B cell (primary cell): ENCODE measurements around the gene GATAD2A. TPM values are rescaled to one million over a fixed set of nuclear protein-coding genes. Genes with fewer than 3 reads are reported as not detected.

Experiments
- ATAC-seq: fragments of 200-7000 bp; cut with Tn5 transposase; one replicate; pipeline ENCODE4 v1.10.0; 2021; ENCODE audit warnings: low read depth, mild to moderate bottlenecking, moderate number of reproducible peaks, moderate library complexity
- CTCF ChIA-PET: fragments of 350-600 bp; sonication (Branson Sonifier 250); formaldehyde crosslinking; loops from one replicate; lab custom pipeline; 2021; ENCODE audit warnings: antibody characterized with exemption, inconsistent platforms; lab: Charles Lee
- POLR2A ChIA-PET: fragments of 350-600 bp; sonication (Branson Sonifier 250); formaldehyde crosslinking; loops from one replicate; lab custom pipeline; 2021; ENCODE audit warnings: antibody characterized with exemption; lab: Charles Lee
- DNase-seq: peaks from one replicate; pipeline ENCODE4 v3.0.0; 2013
- H2AFZ ChIP-seq: 2 replicates; pipeline ENCODE4 v1.6.1; 2012; ENCODE audit warnings: mild to moderate bottlenecking, low read depth, low read length; ENCODE audit not compliant: insufficient read depth, poor library complexity, severe bottlenecking
- H3K27ac ChIP-seq, 2 donors: 1 replicate in 1 of 2; 2 replicates in 1 of 2; pipeline ENCODE4 v1.5.1; 2012 to 2013; ENCODE audit warnings: low read length in 2 of 2, mild to moderate bottlenecking in 2 of 2, moderate library complexity in 1 of 2
- H3K27me3 ChIP-seq, 4 experiments: fragments of 200-600 bp in 1 of 4; sonication (generic) in 1 of 4; replicated peaks in 1 of 4; 1 replicate in 2 of 4; 2 replicates in 2 of 4; pipeline versions ENCODE4 v1.6.1 to v1.7.0; 2013 to 2016; ENCODE audit warnings: low read length in 3 of 4, mild to moderate bottlenecking in 2 of 4, mixed read lengths in 1 of 4, moderate library complexity in 1 of 4; ENCODE audit not compliant: insufficient read depth in 4 of 4, control insufficient read depth in 3 of 4; ENCODE audit errors: control extremely low read depth in 1 of 4
- H3K36me3 ChIP-seq, 2 experiments: replicated peaks in 1 of 2; 1 replicate in 1 of 2; 2 replicates in 1 of 2; pipeline versions ENCODE4 v1.6.1 to v1.7.1; 2013; ENCODE audit warnings: low read length in 1 of 2; ENCODE audit not compliant: insufficient read depth in 2 of 2, control insufficient read depth in 1 of 2; ENCODE audit errors: control extremely low read depth in 1 of 2, extremely low read depth in 1 of 2
- H3K4me1 ChIP-seq, 2 donors: fragments of 200-600 bp in 1 of 2; sonication (generic) in 1 of 2; 1 replicate in 1 of 2; 2 replicates in 1 of 2; pipeline versions ENCODE4 v1.5.1 to v1.6.1; 2013 to 2017; ENCODE audit warnings: low read length in 2 of 2; ENCODE audit not compliant: control insufficient read depth in 2 of 2, insufficient read depth in 2 of 2
- H3K4me2 ChIP-seq: replicated peaks from 2 replicates; pipeline ENCODE3; 2012; ENCODE audit warnings: mild to moderate bottlenecking, low read depth, low read length; ENCODE audit not compliant: poor library complexity, severe bottlenecking
- H3K4me3 ChIP-seq, 5 experiments: fragments of 200-600 bp in 1 of 5; sonication (generic) in 1 of 5; 1 replicate in 3 of 5; 2 replicates in 2 of 5; pipeline versions ENCODE4 v1.5.1 to v1.7.0; 2011 to 2016; ENCODE audit warnings: low read length in 4 of 5, mild to moderate bottlenecking in 4 of 5, low read depth in 2 of 5, control low read depth in 1 of 5, moderate library complexity in 1 of 5; ENCODE audit not compliant: insufficient read depth in 1 of 5; ENCODE audit errors: control extremely low read depth in 1 of 5, extremely low read depth in 1 of 5
- H3K79me2 ChIP-seq: fragments of 200-600 bp; sonication (generic); one replicate; pipeline ENCODE4 v1.6.0; 2016; ENCODE audit warnings: low read length; ENCODE audit not compliant: control insufficient read depth, insufficient read depth
- H3K9ac ChIP-seq: fragments of 200-600 bp; sonication (generic); 2 replicates; pipeline ENCODE4 v1.6.1; 2017; ENCODE audit warnings: mild to moderate bottlenecking, low read length, moderate library complexity
- H3K9me3 ChIP-seq, 3 donors: one replicate each; pipeline versions ENCODE4 v1.6.1 to v1.7.1; 2013; ENCODE audit warnings: low read length in 2 of 3; ENCODE audit not compliant: control insufficient read depth in 2 of 3, insufficient read depth in 1 of 3; ENCODE audit errors: control extremely low read depth in 1 of 3
- H4K20me1 ChIP-seq: 2 replicates; pipeline ENCODE4 v1.6.0; 2012; ENCODE audit warnings: mild to moderate bottlenecking, low read length; ENCODE audit not compliant: insufficient read depth, control insufficient read depth, poor library complexity, severe bottlenecking
- H3K27ac Mint-ChIP-seq: one replicate; pipeline ENCODE4 v1.8.0; 2021; ENCODE audit warnings: mixed read lengths
- H3K27me3 Mint-ChIP-seq: one replicate; pipeline ENCODE4 v1.8.0; 2021; ENCODE audit warnings: mixed read lengths
- H3K4me1 Mint-ChIP-seq: one replicate; pipeline ENCODE4 v1.8.0; 2021; ENCODE audit warnings: mixed read lengths
- H3K4me3 Mint-ChIP-seq: one replicate; pipeline ENCODE4 v1.8.0; 2021; ENCODE audit warnings: mixed read lengths
- H3K9me3 Mint-ChIP-seq: one replicate; pipeline ENCODE4 v1.8.0; 2022; ENCODE audit warnings: mixed read lengths; ENCODE audit not compliant: insufficient read depth
- EZH2 ChIP-seq: IDR thresholded peaks from 2 replicates; pipeline ENCODE4 v1.6.1; 2012; ENCODE audit warnings: borderline replicate concordance, low read depth, mild to moderate bottlenecking, moderate library complexity, low read length; ENCODE audit not compliant: insufficient read depth, poor library complexity, severe bottlenecking
- WGBS: methylation state at CpG from one replicate; pipeline ENCODE4 v1.1.5; 2013; ENCODE audit warnings: missing lambda C conversion rate; ENCODE audit not compliant: insufficient coverage; 5-methylcytosine and 5-hydroxymethylcytosine counted together
- intact Hi-C: fragments of 100-400 bp; cut with micrococcal nuclease; formaldehyde crosslinking; loops from one replicate; pipeline ENCODE4 v1.10.0; 2022
- polyA plus RNA-seq: library from polyadenylated mRNA; depleted of rRNA; stranded (reverse); fragments of >200 nt; gene quantifications from 2 replicates; pipeline ENCODE4 v1.2.3, GENCODE V29; 2012
- total RNA-seq, 2 donors: library from RNA; stranded (reverse); fragments of 120-200 nt in 1 of 2; gene quantifications; 1 replicate in 1 of 2; 2 replicates in 1 of 2; pipeline versions ENCODE4 v1.2.3 to v1.2.4, GENCODE V29; 2013 to 2022
- TF ChIP-seq, protein P1 (sequence below): fragments of 200-600 bp; IDR thresholded peaks from one replicate; pipeline ENCODE4 v1.8.0; 2022; ENCODE audit warnings: antibody characterized with exemption, mild to moderate bottlenecking

The GATAD2A gene
- total and polyA plus RNA-seq, 2 donors (not counting 1 experiment from before 2014, with no cell fraction given) = 28.8 to 76.3 TPM

DNA sequence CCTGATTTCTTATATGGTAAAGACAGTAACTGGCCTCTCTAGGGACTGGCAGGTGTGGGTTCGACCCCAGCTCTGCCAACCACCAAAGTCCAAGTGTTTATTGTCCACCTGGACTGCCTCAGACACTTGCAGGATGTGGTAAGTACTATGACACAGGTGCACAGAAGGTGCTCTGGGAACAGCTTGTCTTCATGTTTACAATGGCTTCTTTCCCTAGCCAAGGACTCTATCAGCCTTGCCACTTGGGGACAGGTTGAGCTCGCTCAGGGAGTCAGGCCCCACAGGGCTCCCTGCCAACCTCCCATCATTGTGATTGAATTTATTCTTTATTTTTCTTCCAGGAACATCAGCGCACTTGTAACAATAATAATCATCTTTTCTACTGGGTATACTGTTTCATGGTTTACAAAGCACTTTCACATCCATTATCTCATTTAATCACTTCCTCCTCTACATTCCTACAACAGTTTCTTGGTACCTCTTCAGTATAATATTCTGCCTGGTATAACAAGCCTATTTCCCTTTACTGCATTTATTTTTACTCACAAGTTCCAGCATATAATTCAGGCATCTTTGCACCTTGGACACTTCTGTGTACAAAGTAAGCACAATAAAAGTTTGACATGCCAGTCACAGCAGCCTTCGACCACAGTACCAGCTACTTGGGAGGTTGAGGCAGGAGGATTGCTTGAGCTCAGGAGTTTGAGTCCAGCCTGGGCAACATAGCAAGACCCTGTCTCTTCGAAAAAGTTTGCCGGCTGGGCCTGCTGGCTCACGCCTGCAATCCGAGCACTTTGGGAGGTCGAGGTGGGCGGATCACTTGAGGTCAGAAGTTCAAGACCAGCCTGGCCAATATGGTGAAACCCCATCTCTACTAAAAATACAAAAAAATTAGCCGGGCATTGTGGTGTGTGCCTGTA lies 24.2 kb upstream of the GATAD2A start:
- 91% methylated on average over 6 of the region's 11 CpGs for WGBS
- H3K9me3 ChIP-seq = no peaks in the 10 kb centered on the region
- no peak for DNase-seq
- no peaks in the 10 kb centered on the region for H3K9me3 Mint-ChIP-seq
- no peak for TF ChIP-seq EZH2
- TF ChIP-seq, protein P1, sequence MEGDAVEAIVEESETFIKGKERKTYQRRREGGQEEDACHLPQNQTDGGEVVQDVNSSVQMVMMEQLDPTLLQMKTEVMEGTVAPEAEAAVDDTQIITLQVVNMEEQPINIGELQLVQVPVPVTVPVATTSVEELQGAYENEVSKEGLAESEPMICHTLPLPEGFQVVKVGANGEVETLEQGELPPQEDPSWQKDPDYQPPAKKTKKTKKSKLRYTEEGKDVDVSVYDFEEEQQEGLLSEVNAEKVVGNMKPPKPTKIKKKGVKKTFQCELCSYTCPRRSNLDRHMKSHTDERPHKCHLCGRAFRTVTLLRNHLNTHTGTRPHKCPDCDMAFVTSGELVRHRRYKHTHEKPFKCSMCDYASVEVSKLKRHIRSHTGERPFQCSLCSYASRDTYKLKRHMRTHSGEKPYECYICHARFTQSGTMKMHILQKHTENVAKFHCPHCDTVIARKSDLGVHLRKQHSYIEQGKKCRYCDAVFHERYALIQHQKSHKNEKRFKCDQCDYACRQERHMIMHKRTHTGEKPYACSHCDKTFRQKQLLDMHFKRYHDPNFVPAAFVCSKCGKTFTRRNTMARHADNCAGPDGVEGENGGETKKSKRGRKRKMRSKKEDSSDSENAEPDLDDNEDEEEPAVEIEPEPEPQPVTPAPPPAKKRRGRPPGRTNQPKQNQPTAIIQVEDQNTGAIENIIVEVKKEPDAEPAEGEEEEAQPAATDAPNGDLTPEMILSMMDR = no peak
- H3K9ac ChIP-seq = no peak overlapping the region
- intact Hi-C loops = no loop called here
- no peak overlapping the region for H3K4me2 ChIP-seq
- no peaks in the 10 kb centered on the region for H3K27me3 ChIP-seq
- peaks cover 8% of the 10 kb centered on the region for H3K79me2 ChIP-seq
- ChIA-PET CTCF (interaction anchor here (1.4 kb wide), 1 partner anchor 110 kb away, joined by 5 read pairs; no protein-coding TSS in a partner anchor), POLR2A (no interaction called here)
- H2AFZ ChIP-seq = no peak overlapping the region
- H4K20me1 ChIP-seq = peaks cover 2% of the 10 kb centered on the region
- H3K27me3 Mint-ChIP-seq = no peaks in the 10 kb centered on the region
- no peak overlapping the region for H3K4me3 Mint-ChIP-seq
- H3K4me1 Mint-ChIP-seq = peaks cover 10% of the 10 kb centered on the region
- H3K27ac ChIP-seq = no peak overlapping the region
- peaks cover 6 to 10% of the 10 kb centered on the region in 2 donors for H3K4me1 ChIP-seq
- no peak overlapping the region for H3K27ac Mint-ChIP-seq
- no peak overlapping the region for H3K4me3 ChIP-seq
- ATAC-seq = no peak
- no peaks in the 10 kb centered on the region for H3K36me3 ChIP-seq

DNA sequence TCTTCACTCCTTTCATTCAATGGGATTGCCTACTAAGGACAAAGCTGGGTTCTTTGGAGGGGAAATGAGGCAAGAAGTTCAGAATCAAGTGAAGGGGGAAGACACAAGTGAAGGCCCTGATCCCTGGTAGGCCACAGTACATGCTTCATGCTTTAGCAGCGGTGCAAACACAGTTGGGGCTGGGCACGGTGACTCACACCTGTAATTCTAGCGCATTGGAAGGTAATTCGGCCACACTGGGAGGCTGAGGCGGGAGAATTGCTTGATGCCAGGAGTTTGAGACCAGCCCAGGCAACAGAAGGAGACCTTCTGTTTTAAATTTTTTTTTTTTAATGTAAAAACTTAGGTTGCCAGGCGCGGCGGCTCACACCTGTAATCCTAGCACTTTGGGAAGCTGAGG lies 23.4 kb upstream of the GATAD2A start:
- Mint-ChIP-seq H3K9me3 (no peaks in the 10 kb centered on the region), H3K4me1 (peaks cover 16% of the 10 kb centered on the region), H3K4me3 (no peak overlapping the region), H3K27ac (no peak overlapping the region), H3K27me3 (no peaks in the 10 kb centered on the region)
- Histone ChIP-seq H4K20me1 (peaks cover 11% of the 10 kb centered on the region), H3K4me1 (peaks cover 14 to 18% of the 10 kb centered on the region in 2 donors), H3K36me3 (no peaks in the 10 kb centered on the region), H2AFZ (no peak overlapping the region), H3K4me3 (no peak overlapping the region), H3K9me3 (no peaks in the 10 kb centered on the region), H3K27ac (no peak overlapping the region), H3K27me3 (no peaks in the 10 kb centered on the region), H3K9ac (no peak overlapping the region), H3K79me2 (peaks cover 16% of the 10 kb centered on the region), H3K4me2 (no peak overlapping the region)
- ChIA-PET POLR2A (no interaction called here), CTCF (no interaction called here)
- ATAC-seq = no peak
- TF ChIP-seq, protein P1 = no peak
- no peak for TF ChIP-seq EZH2
- WGBS = 91% methylated on average over 5 of the region's 8 CpGs
- no peak for DNase-seq
- intact Hi-C loops = no loop called here
